Measurements from ENCODE around the gene RFESD. TPM values are rescaled to one million over a fixed set of nuclear protein-coding genes. Genes with fewer than 3 reads are reported as not detected.

The RFESD gene
- total and polyA plus RNA-seq, 2 of the 13 experiments (the other 11 are each of a cell fraction or from before 2014, with no cell fraction given) = 1.1 to 2.2 TPM

- TF ChIP-seq ZNF841 (CRISPR knock-in tag; IDR thresholded peaks at IDR 0.05; ENCODE audit: borderline replicate concordance) (no peak), ZNF207 (IDR thresholded peaks at IDR 0.05; ENCODE audit: borderline replicate concordance) (no peak), NFE2 (CRISPR knock-in tag; IDR thresholded peaks at IDR 0.05) (no peak), HNRNPUL1 (IDR thresholded peaks at IDR 0.05; ENCODE audit: low read depth, low read length) (no peak), ZNF264 (CRISPR knock-in tag; IDR thresholded peaks at IDR 0.05) (peak; percentile 41; the same call in 1 of the 2 replicates), FOSL1 (CRISPR knock-in tag; IDR thresholded peaks at IDR 0.05; ENCODE audit: borderline replicate concordance) (no peak), TEF (CRISPR knock-in tag; IDR thresholded peaks at IDR 0.05) (no peak), GATAD1 (CRISPR knock-in tag; IDR thresholded peaks at IDR 0.05) (no peak), ZFYVE20 (CRISPR knock-in tag; IDR thresholded peaks at IDR 0.05; ENCODE audit: borderline replicate concordance, low read depth) (no peak), HNF4A (CRISPR knock-in tag; IDR thresholded peaks at IDR 0.05) (peak; percentile 86), ARNT (IDR thresholded peaks at IDR 0.05) (no peak), ZNF777 (CRISPR knock-in tag; IDR thresholded peaks at IDR 0.05) (no peak), SRSF9 (IDR thresholded peaks at IDR 0.05; ENCODE audit: borderline replicate concordance, insufficient read depth, low read depth, low read length, poor library complexity, severe bottlenecking) (no peak), FOXJ3 (CRISPR knock-in tag; IDR thresholded peaks at IDR 0.05; ENCODE audit: borderline replicate concordance) (no peak), ZNF879 (CRISPR knock-in tag; IDR thresholded peaks at IDR 0.05) (no peak), DNMT3B (CRISPR knock-in tag; conservative IDR thresholded peaks at IDR 0.05) (no peak), SNAPC2 (CRISPR knock-in tag; IDR thresholded peaks at IDR 0.05) (no peak), ZNF143 (CRISPR knock-in tag; IDR thresholded peaks at IDR 0.05) (no peak), ZNF205 (CRISPR knock-in tag; IDR thresholded peaks at IDR 0.05) (no peak), ZNF678 (CRISPR knock-in tag; IDR thresholded peaks at IDR 0.05) (no peak), NFIB (CRISPR knock-in tag; IDR thresholded peaks at IDR 0.05; ENCODE audit: borderline replicate concordance) (no peak), PAXIP1 (CRISPR knock-in tag; conservative IDR thresholded peaks at IDR 0.05) (peak; percentile 65), ZNF33A (CRISPR knock-in tag; IDR thresholded peaks at IDR 0.05; ENCODE audit: borderline replicate concordance) (no peak), ZFAT (CRISPR knock-in tag; conservative IDR thresholded peaks at IDR 0.05) (no peak), KLF12 (CRISPR knock-in tag; IDR thresholded peaks at IDR 0.05; ENCODE audit: borderline replicate concordance) (no peak), MAFF (IDR thresholded peaks at IDR 0.05; ENCODE audit: low read depth, low read length) (no peak), ZNF772 (CRISPR knock-in tag; IDR thresholded peaks at IDR 0.05) (no peak), NR2C2 (CRISPR knock-in tag; IDR thresholded peaks at IDR 0.05; ENCODE audit: borderline replicate concordance) (no peak), MAX (IDR thresholded peaks at IDR 0.05) (no peak), SPEN (CRISPR knock-in tag; IDR thresholded peaks at IDR 0.05; ENCODE audit: low read depth) (no peak; the same call in 1 of the 2 replicates), SALL1 (CRISPR knock-in tag; IDR thresholded peaks at IDR 0.05) (0 out of 2 replicates have a peak, but pooled peaks have one; percentile 29)
Observed at GRCh38 chr5:95670568-95670967, 24.0 kb downstream of the RFESD start (continued).
